A549 (cell line): ENCODE measurements around the gene NAV3. TPM values are rescaled to one million over a fixed set of nuclear protein-coding genes. Genes with fewer than 3 reads are reported as not detected.

Experiments
- ATAC-seq, 2 experiments: fragments of 200-7000 bp in 1 of 2; fragments of >200 bp in 1 of 2; cut with Nextera tagmentation in 1 of 2; cut with Tn5 transposase in 1 of 2; 3 replicates each; pipeline versions ENCODE4 v1.8.0 to v1.9.1; 2018 to 2020; ENCODE audit warnings: mild to moderate bottlenecking in 1 of 2, moderate library complexity in 1 of 2
- CTCF ChIA-PET: fragments of 300-600 bp; sonication (Branson Sonifier 250); formaldehyde crosslinking; extraction: SDS; loops from one replicate; lab custom pipeline; 2021; ENCODE audit warnings: antibody characterized with exemption, inconsistent platforms; lab: Yijun Ruan, JAX
- POLR2A ChIA-PET: fragments of 350-600 bp; formaldehyde crosslinking; extraction: SDS; loops from one replicate; lab custom pipeline; 2021; ENCODE audit warnings: antibody characterized with exemption, inconsistent platforms; lab: Yijun Ruan, JAX
- DNase-seq, 2 experiments: peaks; one replicate each; pipeline versions ENCODE4 v3.0.0 to v3.0.0-alpha.2; 2011 to 2016; ENCODE audit warnings: low read depth in 1 of 2, low spot score in 1 of 2
- FAIRE-seq: peaks from 2 replicates; lab custom pipeline; 2011; peaks lifted over from hg19 to GRCh38; lab: Jason Lieb, UNC
- H3K27ac ChIP-seq, 2 experiments: fragments of >200 bp; sonication (Bioruptor Twin); formaldehyde crosslinking; 3 replicates each; pipeline ENCODE4 v1.5.1; 2016 to 2017
- H3K4me1 ChIP-seq: fragments of >200 bp; sonication (Bioruptor Twin); formaldehyde crosslinking; 3 replicates; pipeline ENCODE4 v1.6.1; 2016
- H3K4me2 ChIP-seq: fragments of >200 bp; sonication (Bioruptor Twin); formaldehyde crosslinking; 3 replicates; pipeline ENCODE4 v1.6.1; 2016
- H3K4me3 ChIP-seq: fragments of >200 bp; sonication (Bioruptor Twin); formaldehyde crosslinking; 3 replicates; pipeline ENCODE4 v1.5.1; 2016
- H3K9me3 ChIP-seq: fragments of >200 bp; sonication (Bioruptor Twin); formaldehyde crosslinking; 3 replicates; pipeline ENCODE4 v1.6.1; 2016
- BHLHE40 ChIP-seq: IDR thresholded peaks from 2 replicates; pipeline ENCODE4 v1.6.1; 2012; ENCODE audit warnings: low read depth, low read length, inconsistent platforms
- CHD2 ChIP-seq: fragments of 150-350 bp; IDR thresholded peaks from 2 replicates; pipeline ENCODE4 v1.6.1; 2014; ENCODE audit warnings: low read length; ENCODE audit not compliant: partially characterized antibody
- EHMT2 ChIP-seq: fragments of 200-600 bp; sonication (generic); IDR thresholded peaks from 2 replicates; pipeline ENCODE4 v1.6.1; 2016; ENCODE audit warnings: antibody characterized with exemption, low read depth, mild to moderate bottlenecking, moderate library complexity
- ESRRA ChIP-seq: fragments of 150-350 bp; IDR thresholded peaks from 2 replicates; pipeline ENCODE4 v1.6.1; 2014; ENCODE audit warnings: mild to moderate bottlenecking, low read length, borderline replicate concordance
- JUN ChIP-seq, 2 experiments: fragments of >200 bp; sonication (Bioruptor Twin); formaldehyde crosslinking; IDR thresholded peaks; 2 replicates in 1 of 2; 3 replicates in 1 of 2; pipeline ENCODE4 v1.6.1; 2016 to 2017
- NFE2L2 ChIP-seq: fragments of 150-350 bp; conservative IDR thresholded peaks from 2 replicates; pipeline ENCODE4 v1.6.1; 2014; ENCODE audit warnings: low read length
- NPAS2 ChIP-seq: fragments of 250-450 bp; sonication (Bioruptor Pico); IDR thresholded peaks from 2 replicates; pipeline ENCODE4 v1.8.0; 2022; ENCODE audit warnings: mild to moderate bottlenecking, moderate library complexity, borderline replicate concordance
- PHF8 ChIP-seq: fragments of 200-600 bp; sonication (generic); IDR thresholded peaks from 2 replicates; pipeline ENCODE4 v1.6.1; 2016; ENCODE audit warnings: low read depth, mild to moderate bottlenecking, antibody characterized with exemption, moderate library complexity, borderline replicate concordance
- POLR2A ChIP-seq: IDR thresholded peaks from 2 replicates; pipeline ENCODE4 v1.6.1; 2012; ENCODE audit warnings: mild to moderate bottlenecking, low read length
- RARB ChIP-seq: fragments of 250-450 bp; sonication (Bioruptor Pico); IDR thresholded peaks from 2 replicates; pipeline ENCODE4 v1.8.0; 2021; ENCODE audit warnings: mild to moderate bottlenecking, moderate library complexity
- RCOR1 ChIP-seq: fragments of 150-350 bp; IDR thresholded peaks from 2 replicates; pipeline ENCODE4 v1.6.1; 2014; ENCODE audit warnings: antibody characterized with exemption, low read length, low read depth
- TFCP2L1 ChIP-seq: fragments of 250-450 bp; sonication (Bioruptor Pico); IDR thresholded peaks from 2 replicates; pipeline ENCODE4 v1.5.0; 2021; ENCODE audit warnings: mild to moderate bottlenecking
- TP53 ChIP-seq: fragments of 250-450 bp; sonication (Bioruptor Pico); IDR thresholded peaks from 2 replicates; pipeline ENCODE4 v1.5.0; 2021; ENCODE audit warnings: mild to moderate bottlenecking, moderate library complexity
- ZC3H11A ChIP-seq: fragments of 450-650 bp; IDR thresholded peaks from 2 replicates; pipeline ENCODE4 v1.6.1; 2014; ENCODE audit warnings: antibody characterized with exemption, mild to moderate bottlenecking
- WGBS: methylation state at CpG from one replicate; pipeline ENCODE4 v1.1.6; 2017; ENCODE audit errors: missing lambda C conversion rate; 5-methylcytosine and 5-hydroxymethylcytosine counted together
- polyA plus RNA-seq, 4 experiments: library from polyadenylated mRNA; depleted of rRNA in 3 of 4; stranded (reverse); fragments of >200 nt; fragmentation: RNase III in 1 of 4; extraction: RNeasy Plus Mini Kit Qiagen cat#74134 plus additional on column Dnase treatment in 1 of 4; gene quantifications; 2 replicates in 3 of 4; 3 replicates in 1 of 4; pipeline ENCODE4 v1.2.3, GENCODE V29; 2011 to 2017
- TF ChIP-seq, protein P1 (sequence below): fragments of >200 bp; sonication (Bioruptor Twin); formaldehyde crosslinking; IDR thresholded peaks from 3 replicates; pipeline ENCODE4 v1.6.1; 2016
- TF ChIP-seq, protein P2 (sequence below): IDR thresholded peaks from 2 replicates; pipeline ENCODE4 v1.6.1; 2012; ENCODE audit warnings: low read depth, borderline replicate concordance
- TF ChIP-seq, protein P3 (sequence below): IDR thresholded peaks from 2 replicates; pipeline ENCODE4 v1.6.1; 2012
- TF ChIP-seq, protein P4 (sequence below): fragments of 250-450 bp; sonication (Bioruptor Pico); IDR thresholded peaks from 2 replicates; pipeline ENCODE4 v1.5.0; 2020; ENCODE audit warnings: low read depth, mild to moderate bottlenecking, moderate library complexity
- TF ChIP-seq, protein P5 (sequence below): IDR thresholded peaks from 2 replicates; pipeline ENCODE4 v1.6.1; 2012

NAV3 gene
- polyA plus RNA-seq, 2 of the 4 experiments (the other 2 are of a cell fraction), result 8.6 to 9.7 TPM

DNA sequence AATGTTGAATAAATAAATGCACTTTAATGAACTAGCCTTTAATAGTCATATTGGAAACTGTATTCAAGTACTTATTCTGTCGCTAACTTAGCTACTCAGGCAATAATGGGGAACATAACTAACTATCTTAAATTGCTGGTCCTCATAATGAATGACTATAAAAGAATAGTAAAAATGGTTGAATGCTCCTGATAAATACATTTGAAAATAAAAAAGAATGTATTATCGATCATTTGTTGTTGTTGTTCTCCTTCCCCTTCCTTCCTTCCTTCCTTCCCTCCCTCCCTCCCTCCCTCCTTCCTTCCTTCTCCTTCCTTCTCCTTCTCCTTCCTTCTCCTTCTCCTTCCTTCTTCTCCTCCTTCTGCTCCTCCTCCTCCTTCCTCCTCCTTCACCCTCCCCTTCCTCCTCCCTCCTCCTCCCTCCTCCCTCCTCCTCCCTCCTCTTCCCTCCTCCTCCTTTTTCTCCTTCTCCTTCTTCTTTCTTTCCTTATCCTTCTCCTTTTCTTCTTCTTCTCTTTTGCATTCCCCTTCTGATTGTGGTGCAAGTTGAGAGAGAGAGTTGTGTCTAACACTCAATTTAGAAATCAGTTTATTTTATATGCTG lies 133.0 kb downstream of the NAV3 start:
- CTCF ChIA-PET, result no interaction called here
- FAIRE-seq, result no peak
- Histone ChIP-seq H3K27ac (no peak overlapping the region), H3K4me3 (no peak overlapping the region), H3K4me1 (no peaks in the 10 kb centered on the region), H3K4me2 (no peak overlapping the region), H3K9me3 (no peaks in the 10 kb centered on the region)
- no peak for DNase-seq
- 95% methylated on average over 2 of the region's 2 CpGs for WGBS
- ATAC-seq, result no peak
- TF ChIP-seq BHLHE40, result no peak
- POLR2A ChIA-PET, result no interaction called here

DNA sequence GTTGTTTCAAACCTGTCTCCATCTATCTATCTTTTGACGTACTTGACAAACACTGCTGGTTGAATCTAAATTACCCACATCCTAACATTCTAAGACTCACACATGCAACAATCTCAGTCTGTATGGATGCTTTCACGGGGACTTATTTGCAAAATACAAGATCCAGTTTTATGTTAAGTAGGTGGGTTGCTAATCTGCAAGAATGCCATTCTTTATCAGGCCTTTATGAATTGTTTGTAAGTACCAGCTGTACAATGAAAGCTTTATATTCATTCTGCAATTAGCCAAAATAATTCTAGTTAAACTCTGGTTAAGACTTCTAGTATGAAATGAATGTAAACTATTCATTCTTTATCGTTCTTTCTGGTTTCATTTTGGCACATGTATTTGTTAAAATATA lies 135.1 kb downstream of the NAV3 start:
- TF ChIP-seq ZC3H11A (no peak), ESRRA (no peak), EHMT2 (no peak), NFE2L2 (no peak), CHD2 (no peak), NPAS2 (CRISPR knock-in tag) (no peak), POLR2A (no peak), PHF8 (no peak)
- TF ChIP-seq, protein P1, sequence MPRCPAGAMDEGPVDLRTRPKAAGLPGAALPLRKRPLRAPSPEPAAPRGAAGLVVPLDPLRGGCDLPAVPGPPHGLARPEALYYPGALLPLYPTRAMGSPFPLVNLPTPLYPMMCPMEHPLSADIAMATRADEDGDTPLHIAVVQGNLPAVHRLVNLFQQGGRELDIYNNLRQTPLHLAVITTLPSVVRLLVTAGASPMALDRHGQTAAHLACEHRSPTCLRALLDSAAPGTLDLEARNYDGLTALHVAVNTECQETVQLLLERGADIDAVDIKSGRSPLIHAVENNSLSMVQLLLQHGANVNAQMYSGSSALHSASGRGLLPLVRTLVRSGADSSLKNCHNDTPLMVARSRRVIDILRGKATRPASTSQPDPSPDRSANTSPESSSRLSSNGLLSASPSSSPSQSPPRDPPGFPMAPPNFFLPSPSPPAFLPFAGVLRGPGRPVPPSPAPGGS, result no peak
- TF ChIP-seq, protein P2, sequence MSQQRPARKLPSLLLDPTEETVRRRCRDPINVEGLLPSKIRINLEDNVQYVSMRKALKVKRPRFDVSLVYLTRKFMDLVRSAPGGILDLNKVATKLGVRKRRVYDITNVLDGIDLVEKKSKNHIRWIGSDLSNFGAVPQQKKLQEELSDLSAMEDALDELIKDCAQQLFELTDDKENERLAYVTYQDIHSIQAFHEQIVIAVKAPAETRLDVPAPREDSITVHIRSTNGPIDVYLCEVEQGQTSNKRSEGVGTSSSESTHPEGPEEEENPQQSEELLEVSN, result no peak
- H3K4me2 ChIP-seq, result no peak overlapping the region
- H3K27ac ChIP-seq, result no peak overlapping the region
- FAIRE-seq (no peak), DNase-seq (no peak), ATAC-seq (no peak)
- CTCF ChIA-PET, result no interaction called here
- POLR2A ChIA-PET, result no interaction called here
- 54% methylated on average over 3 of the region's 3 CpGs for WGBS
- H3K4me3 ChIP-seq, result no peak overlapping the region
- H3K9me3 ChIP-seq, result no peaks in the 10 kb centered on the region
- H3K4me1 ChIP-seq, result no peaks in the 10 kb centered on the region

DNA sequence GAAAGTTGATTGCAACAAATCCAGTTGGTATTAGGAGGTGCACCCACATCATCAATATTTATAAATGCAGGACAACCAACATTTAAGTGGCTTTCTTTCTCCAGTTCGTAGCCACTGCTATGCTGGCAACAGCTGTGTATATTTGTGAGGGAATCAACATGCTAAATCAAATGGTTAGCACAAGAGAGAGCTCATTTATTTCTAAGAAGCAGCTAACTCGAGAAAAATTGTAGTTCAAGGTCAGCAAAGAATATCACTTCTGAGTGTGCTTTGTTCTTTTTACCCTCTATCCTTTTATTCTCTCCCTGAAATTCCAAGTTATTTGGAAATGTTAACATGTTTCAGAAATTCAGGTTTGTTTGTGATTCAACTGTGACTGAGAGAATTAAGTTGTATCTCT lies 137.3 kb downstream of the NAV3 start:
- Histone ChIP-seq H3K4me3 (no peak overlapping the region), H3K4me1 (no peaks in the 10 kb centered on the region), H3K9me3 (no peaks in the 10 kb centered on the region), H3K27ac (no peak overlapping the region), H3K4me2 (no peak overlapping the region)
- WGBS, result 64% methylated on average over 2 of the region's 2 CpGs
- DNase-seq (no peak), FAIRE-seq (no peak), ATAC-seq (no peak)
- no peak for TF ChIP-seq TP53 (CRISPR knock-in tag)
- TF ChIP-seq ZC3H11A, result no peak
- no peak for TF ChIP-seq RCOR1
- TF ChIP-seq JUN (IDR thresholded peaks at IDR 0.05), result no peak
- no peak for TF ChIP-seq RARB
- TF ChIP-seq, protein P3, sequence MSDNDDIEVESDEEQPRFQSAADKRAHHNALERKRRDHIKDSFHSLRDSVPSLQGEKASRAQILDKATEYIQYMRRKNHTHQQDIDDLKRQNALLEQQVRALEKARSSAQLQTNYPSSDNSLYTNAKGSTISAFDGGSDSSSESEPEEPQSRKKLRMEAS, result no peak
- TF ChIP-seq, protein P4, sequence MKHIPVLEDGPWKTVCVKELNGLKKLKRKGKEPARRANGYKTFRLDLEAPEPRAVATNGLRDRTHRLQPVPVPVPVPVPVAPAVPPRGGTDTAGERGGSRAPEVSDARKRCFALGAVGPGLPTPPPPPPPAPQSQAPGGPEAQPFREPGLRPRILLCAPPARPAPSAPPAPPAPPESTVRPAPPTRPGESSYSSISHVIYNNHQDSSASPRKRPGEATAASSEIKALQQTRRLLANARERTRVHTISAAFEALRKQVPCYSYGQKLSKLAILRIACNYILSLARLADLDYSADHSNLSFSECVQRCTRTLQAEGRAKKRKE (CRISPR knock-in tag), result no peak
- TF ChIP-seq, protein P5, sequence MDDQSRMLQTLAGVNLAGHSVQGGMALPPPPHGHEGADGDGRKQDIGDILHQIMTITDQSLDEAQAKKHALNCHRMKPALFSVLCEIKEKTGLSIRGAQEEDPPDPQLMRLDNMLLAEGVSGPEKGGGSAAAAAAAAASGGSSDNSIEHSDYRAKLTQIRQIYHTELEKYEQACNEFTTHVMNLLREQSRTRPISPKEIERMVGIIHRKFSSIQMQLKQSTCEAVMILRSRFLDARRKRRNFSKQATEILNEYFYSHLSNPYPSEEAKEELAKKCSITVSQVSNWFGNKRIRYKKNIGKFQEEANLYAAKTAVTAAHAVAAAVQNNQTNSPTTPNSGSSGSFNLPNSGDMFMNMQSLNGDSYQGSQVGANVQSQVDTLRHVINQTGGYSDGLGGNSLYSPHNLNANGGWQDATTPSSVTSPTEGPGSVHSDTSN, result no peak
- TF ChIP-seq TFCP2L1 (CRISPR knock-in tag), result no peak
- POLR2A ChIA-PET, result no interaction called here
- CTCF ChIA-PET, result no interaction called here
